ENCODE data around the gene DEPP1.
"Not testable (repeated sequence)": the region's sequence is repeated elsewhere in the genome, so short reads cannot be mapped to it uniquely, and the experiment has no call there.

DEPP1 gene

GRCh38 chr10:44978570-44979280, at the start of gene DEPP1:
DEPP1 (minus strand) TSS chr10:44978809; CDS start chr10:44978030, 779 bp downstream.
- no peak for DNase-seq

GRCh38 chr10:45023426-45023825, 44.8 kb upstream of the DEPP1 start:
- DNase-seq = no peak

- no peak for DNase-seq
Observed at GRCh38 chr10:45015590-45015989, 37.0 kb upstream of the DEPP1 start.

GRCh38 chr10:45014557-45014956, 35.9 kb upstream of the DEPP1 start:
- not testable (repeated sequence) for DNase-seq

GRCh38 chr10:45008524-45009161, 30.0 kb upstream of the DEPP1 start:
- DNase-seq = no peak

GRCh38 chr10:45006276-45007030, 27.8 kb upstream of the DEPP1 start:
- no peak for DNase-seq

- no peak for DNase-seq
Observed at GRCh38 chr10:45005284-45005683, 26.7 kb upstream of the DEPP1 start.

- no peak for DNase-seq
Observed at GRCh38 chr10:45004661-45005060, 26.1 kb upstream of the DEPP1 start.

- DNase-seq = no peak
Observed at GRCh38 chr10:45003432-45004000, 24.9 kb upstream of the DEPP1 start.

GRCh38 chr10:45001381-45002148, 23.0 kb upstream of the DEPP1 start:
- peak; percentile 41 for DNase-seq

- DNase-seq = peak; percentile 81
Observed at GRCh38 chr10:45000752-45001380, 22.3 kb upstream of the DEPP1 start, which contains the start of gene ZNF22. ZNF22 (plus strand) TSS chr10:45000923; CDS start chr10:45003369, 2,446 bp downstream.

GRCh38 chr10:45000138-45000751, 21.6 kb upstream of the DEPP1 start:
- no peak for DNase-seq

- DNase-seq = no peak
Observed at GRCh38 chr10:44998146-44998631, 19.6 kb upstream of the DEPP1 start.

- no peak for DNase-seq
Observed at GRCh38 chr10:44997105-44997748, 18.6 kb upstream of the DEPP1 start.

GRCh38 chr10:44995914-44996669, 17.5 kb upstream of the DEPP1 start:
- DNase-seq = no peak

- no peak for DNase-seq
Observed at GRCh38 chr10:44995581-44995913, 16.9 kb upstream of the DEPP1 start.

GRCh38 chr10:44994752-44995530, 16.3 kb upstream of the DEPP1 start:
- no peak for DNase-seq

- DNase-seq = no peak
Observed at GRCh38 chr10:44993922-44994751, 15.5 kb upstream of the DEPP1 start.
